Endothelial cell of umbilical vein (primary cell): Measurements from ENCODE around the gene DMBT1. TPM values are rescaled to one million over a fixed set of nuclear protein-coding genes. Genes with fewer than 3 reads are reported as not detected.

Experiments
- BruUV-seq: library from RNA; stranded (reverse); fragments of 400-500 nt; replicated peaks from 2 replicates; lab custom pipeline; 2021; lab: Mats Ljungman, UMichigan
- CTCF ChIA-PET: fragments of 300-600, 350-600 bp; sonication (Branson Sonifier 250); formaldehyde crosslinking; loops from one replicate; lab custom pipeline; 2021; ENCODE audit warnings: antibody characterized with exemption, inconsistent platforms; lab: Charles Lee
- POLR2A ChIA-PET: fragments of 300-600, 350-600 bp; sonication (Branson Sonifier 250); formaldehyde crosslinking; loops from one replicate; lab custom pipeline; 2021; ENCODE audit warnings: antibody characterized with exemption, inconsistent platforms; lab: Charles Lee
- DNase-seq: peaks from one replicate; pipeline ENCODE4 v3.0.0-alpha.2; 2011; ENCODE audit warnings: low read depth, low spot score
- FAIRE-seq: peaks from 2 replicates; lab custom pipeline; 2011; peaks lifted over from hg19 to GRCh38; lab: Jason Lieb, UNC
- H2AFZ ChIP-seq: 2 replicates; pipeline ENCODE4 v1.6.0; 2012; ENCODE audit warnings: low read depth, low read length, control low read depth, inconsistent platforms
- H3K27ac ChIP-seq: 2 replicates; pipeline ENCODE4 v1.5.1; 2011; ENCODE audit warnings: low read depth, mild to moderate bottlenecking, control low read depth, low read length, moderate library complexity; ENCODE audit not compliant: insufficient read depth
- H3K27me3 ChIP-seq, 2 experiments: 2 replicates each; pipeline versions ENCODE4 v1.6.0 to v1.6.1; 2011; ENCODE audit warnings: low read length in 2 of 2, mixed read lengths in 1 of 2; ENCODE audit not compliant: control insufficient read depth in 2 of 2, insufficient read depth in 2 of 2
- H3K36me3 ChIP-seq, 2 experiments: 2 replicates in 1 of 2; 3 replicates in 1 of 2; pipeline ENCODE4 v1.5.1; 2011; ENCODE audit warnings: low read length in 2 of 2, mild to moderate bottlenecking in 1 of 2, moderate library complexity in 1 of 2; ENCODE audit not compliant: control insufficient read depth in 2 of 2, insufficient read depth in 2 of 2; ENCODE audit errors: extremely low read depth in 1 of 2
- H3K4me1 ChIP-seq: 3 replicates; pipeline ENCODE4 v1.5.1; 2011; ENCODE audit warnings: mild to moderate bottlenecking, low read length; ENCODE audit not compliant: control insufficient read depth, insufficient read depth; ENCODE audit errors: extremely low read depth
- H3K4me2 ChIP-seq: 2 replicates; pipeline ENCODE4 v1.6.1; 2011; ENCODE audit warnings: low read length, control low read depth, mixed read lengths; ENCODE audit not compliant: insufficient read depth
- H3K4me3 ChIP-seq, 3 experiments: fragments of 200-600 bp in 1 of 3; sonication (generic), shearing (Covaris generic) in 1 of 3; replicated peaks in 1 of 3; 2 replicates each; pipeline ENCODE4 v1.5.1; 2011 to 2016; ENCODE audit warnings: control low read depth in 3 of 3, low read length in 3 of 3, mild to moderate bottlenecking in 2 of 3, inconsistent platforms in 1 of 3, low read depth in 1 of 3, moderate library complexity in 1 of 3; ENCODE audit not compliant: insufficient read depth in 1 of 3
- H3K79me2 ChIP-seq: 2 replicates; pipeline ENCODE4 v1.6.0; 2012; ENCODE audit warnings: low read length, inconsistent platforms; ENCODE audit not compliant: control insufficient read depth, insufficient read depth
- H3K9ac ChIP-seq: replicated peaks from 2 replicates; pipeline ENCODE3; 2011; ENCODE audit warnings: low read length, control low read depth; ENCODE audit not compliant: insufficient read depth; ENCODE audit errors: extremely low read depth
- H3K9me1 ChIP-seq: replicated peaks from 3 replicates; pipeline ENCODE4 v1.6.0; 2011; ENCODE audit warnings: mild to moderate bottlenecking, low read length; ENCODE audit not compliant: control insufficient read depth, insufficient read depth; ENCODE audit errors: extremely low read depth
- H3K9me3 ChIP-seq: replicated peaks from 2 replicates; pipeline ENCODE4 v1.5.1; 2012; ENCODE audit warnings: low read length, inconsistent platforms; ENCODE audit not compliant: control insufficient read depth, insufficient read depth
- H4K20me1 ChIP-seq: replicated peaks from 2 replicates; pipeline ENCODE3; 2011; ENCODE audit warnings: mild to moderate bottlenecking, low read length; ENCODE audit not compliant: control insufficient read depth, insufficient read depth; ENCODE audit errors: extremely low read depth
- EZH2 ChIP-seq: IDR thresholded peaks from 2 replicates; pipeline ENCODE4 v1.6.1; 2012; ENCODE audit warnings: borderline replicate concordance, low read depth, mild to moderate bottlenecking, moderate library complexity, low read length, inconsistent platforms; ENCODE audit not compliant: severe bottlenecking
- GATA2 ChIP-seq: IDR thresholded peaks from 2 replicates; pipeline ENCODE4 v1.7.0; 2011; ENCODE audit warnings: low read depth, mild to moderate bottlenecking, moderate library complexity, mixed read lengths, low read length; ENCODE audit not compliant: insufficient read length, insufficient read depth
- JUN ChIP-seq: IDR thresholded peaks from 2 replicates; pipeline ENCODE4 v1.6.1; 2011; ENCODE audit warnings: borderline replicate concordance, low read depth; ENCODE audit not compliant: insufficient read length, insufficient read depth
- MYC ChIP-seq: IDR thresholded peaks from one replicate; pipeline ENCODE4 v1.6.1; 2011; ENCODE audit warnings: mild to moderate bottlenecking, low read depth, low read length
- POLR2A ChIP-seq: IDR thresholded peaks from 2 replicates; pipeline ENCODE4 v1.6.1; 2012; ENCODE audit warnings: low read depth, mild to moderate bottlenecking, control low read depth, low read length
- dilution Hi-C: fragments of 300-500 bp; cut with MboI; formaldehyde crosslinking; loops from one replicate; pipeline ENCODE4 v1.15.0; 2019; ENCODE audit warnings: low sequenced_read_pairs; ENCODE audit not compliant: extremely low pct_ligation_motif_present
- intact Hi-C: fragments of 100-400 bp; cut with micrococcal nuclease; formaldehyde crosslinking; loops from one replicate; pipeline ENCODE4 v1.10.0; 2022
- polyA plus RNA-seq, 4 experiments: library from polyadenylated mRNA; depleted of rRNA in 3 of 4; stranded (reverse) in 3 of 4; unstranded in 1 of 4; fragments of >200 nt; gene quantifications; 2 replicates each; pipeline versions ENCODE4 v1.2.1 to v1.2.3, GENCODE V29; 2011 to 2012; ENCODE audit warnings: missing spikeins in 1 of 4
- total RNA-seq: library from RNA; stranded (reverse); gene quantifications from 2 replicates; pipeline ENCODE4 v1.2.3, GENCODE V29; 2021

DMBT1 gene
- total and polyA plus RNA-seq, 2 donors (not counting 3 experiments of a cell fraction or from before 2014, with no cell fraction given): 0.01 TPM; not detected in 1

DNA sequence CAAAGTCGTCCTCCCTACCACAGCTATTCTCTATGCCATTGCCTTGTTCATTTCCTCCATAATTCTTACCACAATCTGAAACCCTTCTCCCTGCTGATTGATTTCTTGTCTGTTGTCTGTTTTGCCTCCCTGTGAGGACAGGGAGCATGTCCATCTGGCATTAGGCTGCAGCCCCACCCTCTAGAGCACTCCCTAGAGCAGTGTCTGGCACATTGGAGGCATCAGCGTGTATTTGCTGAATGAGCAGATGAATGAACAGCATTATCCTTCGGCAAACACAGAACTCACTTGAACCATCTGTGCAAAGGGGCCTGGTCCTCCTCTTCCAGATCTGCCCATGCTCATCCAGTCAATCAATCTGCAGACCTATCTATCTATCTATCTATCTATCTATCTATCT is 5.1 kb upstream of the DMBT1 start:
- POLR2A ChIA-PET: no interaction called here
- Histone ChIP-seq H3K36me3 (no peaks in the 10 kb centered on the region), H3K9ac (no peak overlapping the region), H3K27ac (no peak overlapping the region), H3K4me1 (no peaks in the 10 kb centered on the region), H3K4me2 (no peak overlapping the region), H2AFZ (no peak overlapping the region), H3K27me3 (peaks cover 3 to 10% of the 10 kb centered on the region in 2 experiments), H3K4me3 (no peak overlapping the region), H3K9me3 (no peaks in the 10 kb centered on the region), H4K20me1 (no peaks in the 10 kb centered on the region), H3K9me1 (no peaks in the 10 kb centered on the region), H3K79me2 (no peaks in the 10 kb centered on the region)
- dilution Hi-C loops: no loop called here
- no peak for DNase-seq
- no peak for FAIRE-seq
- no TSS peak for BruUV-seq
- CTCF ChIA-PET: interaction anchor here (1.4 kb wide), 1 partner anchor 10 kb away, joined by 6 read pairs; no protein-coding TSS in a partner anchor
- no peak for TF ChIP-seq GATA2
- no peak for TF ChIP-seq MYC
- no peak for TF ChIP-seq EZH2
- no peak for TF ChIP-seq JUN
- intact Hi-C loops: no loop called here

DNA sequence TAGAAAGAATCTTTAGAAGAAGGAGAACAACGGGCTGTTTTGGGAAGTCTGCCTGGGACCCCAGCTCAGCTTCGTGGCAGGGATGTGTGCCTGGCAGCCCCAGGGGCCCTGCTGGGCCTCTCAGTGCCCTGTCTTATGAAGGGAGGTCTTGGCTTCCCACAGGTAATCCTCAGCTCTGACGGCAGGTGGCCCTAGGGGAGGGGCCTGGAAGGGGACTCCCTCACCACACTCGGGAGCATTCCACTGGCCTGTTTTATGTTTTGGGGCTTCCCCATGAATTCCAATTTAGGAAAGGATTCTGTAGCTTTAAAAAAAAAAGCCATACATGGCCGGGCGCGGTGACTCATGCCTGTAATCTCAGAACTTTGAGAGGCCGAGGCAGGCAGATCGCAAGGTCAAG is 3.0 kb upstream of the DMBT1 start:
- CTCF ChIA-PET: interaction anchor here (1.1 to 1.5 kb wide), 2 partner anchors 8 to 62 kb away, joined by 3 to 5 read pairs; no protein-coding TSS in a partner anchor
- intact Hi-C loops (no loop called here), dilution Hi-C loops (no loop called here)
- Histone ChIP-seq H3K27me3 (peaks cover 10 to 20% of the 10 kb centered on the region in 2 experiments), H3K9me1 (no peaks in the 10 kb centered on the region), H3K9me3 (no peaks in the 10 kb centered on the region), H4K20me1 (no peaks in the 10 kb centered on the region), H3K9ac (no peak overlapping the region), H3K4me1 (no peaks in the 10 kb centered on the region), H3K36me3 (no peaks in the 10 kb centered on the region), H3K4me2 (no peak overlapping the region), H3K79me2 (no peaks in the 10 kb centered on the region), H2AFZ (no peak overlapping the region), H3K4me3 (no peak overlapping the region), H3K27ac (no peak overlapping the region)
- DNase-seq (no peak), FAIRE-seq (no peak)
- TF ChIP-seq JUN (no peak), GATA2 (no peak), POLR2A (no peak), MYC (no peak), EZH2 (no peak)
- POLR2A ChIA-PET: no interaction called here
- BruUV-seq: no TSS peak
